ENCODE data around the gene MICAL2. TPM values are rescaled to one million over a fixed set of nuclear protein-coding genes. Genes with fewer than 3 reads are reported as not detected.

Gene MICAL2
- total RNA-seq, 1 experiment from 2014 or later = 37.4 TPM

DNA sequence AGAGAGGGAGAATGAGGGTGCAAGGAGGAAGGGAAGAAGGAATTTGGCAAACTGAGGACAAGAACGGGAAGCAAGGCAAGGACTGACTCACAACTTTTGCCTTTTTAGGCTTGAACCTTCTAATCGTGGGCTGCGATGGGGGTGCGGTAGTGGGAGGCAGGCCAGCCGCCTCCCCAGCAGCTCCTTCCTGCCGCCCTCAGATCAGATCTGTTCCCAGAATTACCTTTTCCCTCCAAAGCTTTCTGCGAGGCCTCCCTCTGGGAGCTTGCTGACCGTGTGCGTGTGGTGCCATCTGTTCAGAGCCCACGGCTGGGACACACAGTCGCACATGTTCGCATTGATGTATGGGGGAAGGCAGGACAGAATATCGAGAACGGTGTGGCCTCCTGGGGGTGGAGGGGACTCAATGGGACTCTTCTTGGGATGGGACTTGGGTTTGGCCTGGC is 180.1 kb downstream of the MICAL2 start:
- peaks cover 25 to 33% of the 10 kb centered on the region in 2 experiments for H3K4me1 ChIP-seq (ENCODE audit: control insufficient read depth in 1 of 2, insufficient read depth in 2 of 2, low read length in 2 of 2)
- no TSS peak for BruUV-seq (replicated peaks)
- CTCF ChIA-PET = no interaction called here
- H3K4me3 ChIP-seq (replicated peaks in 1 of 2; ENCODE audit: low read depth in 1 of 2, low read length in 2 of 2) = no peak overlapping the region
- H3K9me2 ChIP-seq (ENCODE audit: insufficient read depth) = no peaks in the 10 kb centered on the region
- intact Hi-C loops (cut with micrococcal nuclease) = no loop called here
- H3K4me2 ChIP-seq (ENCODE audit: low read length) = no peak overlapping the region
- H3K9me3 ChIP-seq (ENCODE audit: control insufficient read depth in 1 of 2, insufficient read depth in 1 of 2, low read depth in 1 of 2, low read length in 2 of 2) = no peaks in the 10 kb centered on the region
- H3K27ac ChIP-seq (ENCODE audit: low read depth, low read length) = no peak overlapping the region
- no peaks in the 10 kb centered on the region for H3K36me3 ChIP-seq (ENCODE audit: control insufficient read depth in 1 of 2, insufficient read depth in 2 of 2, low read length in 2 of 2)
- POLR2A ChIA-PET = no interaction called here
- no peak for DNase-seq (ENCODE audit: low read depth, low spot score)
- TF ChIP-seq EGR1 (IDR thresholded peaks at IDR 0.05; ENCODE audit: low read depth) (no peak), SRF (IDR thresholded peaks at IDR 0.05; ENCODE audit: low read depth) (no peak), CBX3 (IDR thresholded peaks at IDR 0.05; ENCODE audit: low read depth) (no peak), JUND (IDR thresholded peaks at IDR 0.05) (no peak), POLR2AphosphoS5 (IDR thresholded peaks at IDR 0.05; ENCODE audit: low read depth, low read length) (no peak), ZFX (IDR thresholded peaks at IDR 0.05) (no peak), YY1 (IDR thresholded peaks at IDR 0.05; ENCODE audit: extremely low read depth, insufficient replicate concordance, low read depth, low read length) (no peak)
- TF ChIP-seq, protein P1, sequence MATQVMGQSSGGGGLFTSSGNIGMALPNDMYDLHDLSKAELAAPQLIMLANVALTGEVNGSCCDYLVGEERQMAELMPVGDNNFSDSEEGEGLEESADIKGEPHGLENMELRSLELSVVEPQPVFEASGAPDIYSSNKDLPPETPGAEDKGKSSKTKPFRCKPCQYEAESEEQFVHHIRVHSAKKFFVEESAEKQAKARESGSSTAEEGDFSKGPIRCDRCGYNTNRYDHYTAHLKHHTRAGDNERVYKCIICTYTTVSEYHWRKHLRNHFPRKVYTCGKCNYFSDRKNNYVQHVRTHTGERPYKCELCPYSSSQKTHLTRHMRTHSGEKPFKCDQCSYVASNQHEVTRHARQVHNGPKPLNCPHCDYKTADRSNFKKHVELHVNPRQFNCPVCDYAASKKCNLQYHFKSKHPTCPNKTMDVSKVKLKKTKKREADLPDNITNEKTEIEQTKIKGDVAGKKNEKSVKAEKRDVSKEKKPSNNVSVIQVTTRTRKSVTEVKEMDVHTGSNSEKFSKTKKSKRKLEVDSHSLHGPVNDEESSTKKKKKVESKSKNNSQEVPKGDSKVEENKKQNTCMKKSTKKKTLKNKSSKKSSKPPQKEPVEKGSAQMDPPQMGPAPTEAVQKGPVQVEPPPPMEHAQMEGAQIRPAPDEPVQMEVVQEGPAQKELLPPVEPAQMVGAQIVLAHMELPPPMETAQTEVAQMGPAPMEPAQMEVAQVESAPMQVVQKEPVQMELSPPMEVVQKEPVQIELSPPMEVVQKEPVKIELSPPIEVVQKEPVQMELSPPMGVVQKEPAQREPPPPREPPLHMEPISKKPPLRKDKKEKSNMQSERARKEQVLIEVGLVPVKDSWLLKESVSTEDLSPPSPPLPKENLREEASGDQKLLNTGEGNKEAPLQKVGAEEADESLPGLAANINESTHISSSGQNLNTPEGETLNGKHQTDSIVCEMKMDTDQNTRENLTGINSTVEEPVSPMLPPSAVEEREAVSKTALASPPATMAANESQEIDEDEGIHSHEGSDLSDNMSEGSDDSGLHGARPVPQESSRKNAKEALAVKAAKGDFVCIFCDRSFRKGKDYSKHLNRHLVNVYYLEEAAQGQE (IDR thresholded peaks at IDR 0.05; ENCODE audit: low read depth) = no peak
- TF ChIP-seq, protein P2, sequence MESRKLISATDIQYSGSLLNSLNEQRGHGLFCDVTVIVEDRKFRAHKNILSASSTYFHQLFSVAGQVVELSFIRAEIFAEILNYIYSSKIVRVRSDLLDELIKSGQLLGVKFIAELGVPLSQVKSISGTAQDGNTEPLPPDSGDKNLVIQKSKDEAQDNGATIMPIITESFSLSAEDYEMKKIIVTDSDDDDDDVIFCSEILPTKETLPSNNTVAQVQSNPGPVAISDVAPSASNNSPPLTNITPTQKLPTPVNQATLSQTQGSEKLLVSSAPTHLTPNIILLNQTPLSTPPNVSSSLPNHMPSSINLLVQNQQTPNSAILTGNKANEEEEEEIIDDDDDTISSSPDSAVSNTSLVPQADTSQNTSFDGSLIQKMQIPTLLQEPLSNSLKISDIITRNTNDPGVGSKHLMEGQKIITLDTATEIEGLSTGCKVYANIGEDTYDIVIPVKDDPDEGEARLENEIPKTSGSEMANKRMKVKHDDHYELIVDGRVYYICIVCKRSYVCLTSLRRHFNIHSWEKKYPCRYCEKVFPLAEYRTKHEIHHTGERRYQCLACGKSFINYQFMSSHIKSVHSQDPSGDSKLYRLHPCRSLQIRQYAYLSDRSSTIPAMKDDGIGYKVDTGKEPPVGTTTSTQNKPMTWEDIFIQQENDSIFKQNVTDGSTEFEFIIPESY (IDR thresholded peaks at IDR 0.05; ENCODE audit: extremely low read depth, insufficient replicate concordance, low read length) = no peak
- TF ChIP-seq, protein P3, sequence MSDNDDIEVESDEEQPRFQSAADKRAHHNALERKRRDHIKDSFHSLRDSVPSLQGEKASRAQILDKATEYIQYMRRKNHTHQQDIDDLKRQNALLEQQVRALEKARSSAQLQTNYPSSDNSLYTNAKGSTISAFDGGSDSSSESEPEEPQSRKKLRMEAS (IDR thresholded peaks at IDR 0.05) = no peak
- TF ChIP-seq, protein P4, sequence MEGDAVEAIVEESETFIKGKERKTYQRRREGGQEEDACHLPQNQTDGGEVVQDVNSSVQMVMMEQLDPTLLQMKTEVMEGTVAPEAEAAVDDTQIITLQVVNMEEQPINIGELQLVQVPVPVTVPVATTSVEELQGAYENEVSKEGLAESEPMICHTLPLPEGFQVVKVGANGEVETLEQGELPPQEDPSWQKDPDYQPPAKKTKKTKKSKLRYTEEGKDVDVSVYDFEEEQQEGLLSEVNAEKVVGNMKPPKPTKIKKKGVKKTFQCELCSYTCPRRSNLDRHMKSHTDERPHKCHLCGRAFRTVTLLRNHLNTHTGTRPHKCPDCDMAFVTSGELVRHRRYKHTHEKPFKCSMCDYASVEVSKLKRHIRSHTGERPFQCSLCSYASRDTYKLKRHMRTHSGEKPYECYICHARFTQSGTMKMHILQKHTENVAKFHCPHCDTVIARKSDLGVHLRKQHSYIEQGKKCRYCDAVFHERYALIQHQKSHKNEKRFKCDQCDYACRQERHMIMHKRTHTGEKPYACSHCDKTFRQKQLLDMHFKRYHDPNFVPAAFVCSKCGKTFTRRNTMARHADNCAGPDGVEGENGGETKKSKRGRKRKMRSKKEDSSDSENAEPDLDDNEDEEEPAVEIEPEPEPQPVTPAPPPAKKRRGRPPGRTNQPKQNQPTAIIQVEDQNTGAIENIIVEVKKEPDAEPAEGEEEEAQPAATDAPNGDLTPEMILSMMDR (IDR thresholded peaks at IDR 0.05 in 2 of 3, conservative IDR thresholded peaks at IDR 0.05 in 1 of 3; ENCODE audit: borderline replicate concordance in 1 of 3, insufficient read depth in 1 of 3, low read depth in 2 of 3, low read length in 2 of 3) = no peak
- H2AFZ ChIP-seq (ENCODE audit: low read depth, low read length, poor library complexity, severe bottlenecking) = no peak overlapping the region
- no peak for ATAC-seq
- H3K79me2 ChIP-seq (ENCODE audit: insufficient read depth, low read length) = no peaks in the 10 kb centered on the region
- RAD21 ChIA-PET (ENCODE audit: low non-redundant PET in 1 of 2, low total read pairs in 2 of 2, uncharacterized antibody in 2 of 2, unreplicated experiment in 2 of 2) = no interaction called here
- H3K9ac ChIP-seq (ENCODE audit: low read length) = no peak overlapping the region
- H4K20me1 ChIP-seq (ENCODE audit: insufficient read depth) = no peaks in the 10 kb centered on the region
- no peaks in the 10 kb centered on the region for H3K27me3 ChIP-seq (ENCODE audit: insufficient read depth, low read length)

All from HCT116 (cell line).